Ramos (cell line): ENCODE measurements around the gene BNIP3.

Experiments
- in situ Hi-C: fragments of 300-500 bp; cut with MboI; formaldehyde crosslinking; loops from one replicate; pipeline ENCODE4 v1.14.3; 2022; ENCODE audit warnings: low sequenced_read_pairs; ENCODE audit not compliant: unreplicated experiment

Gene BNIP3

GRCh38 chr10:131981429-131982184, at the start of gene BNIP3:
TSS of gene BNIP3 (minus strand) at chr10:131981923. CDS start at chr10:131981806, 117 bp downstream.
- in situ Hi-C loops = no loop called here

GRCh38 chr10:132030898-132031463, 49.3 kb upstream of the BNIP3 start:
- in situ Hi-C loops = no loop called here

- in situ Hi-C loops = no loop called here
Observed at GRCh38 chr10:132028706-132029105, 47.0 kb upstream of the BNIP3 start.

- in situ Hi-C loops = no loop called here
Observed at GRCh38 chr10:132027423-132027983, 45.8 kb upstream of the BNIP3 start.

GRCh38 chr10:132023092-132023811, 41.5 kb upstream of the BNIP3 start:
- in situ Hi-C loops = no loop called here

GRCh38 chr10:132022241-132022640, 40.5 kb upstream of the BNIP3 start:
- in situ Hi-C loops = no loop called here

- in situ Hi-C loops = no loop called here
Observed at GRCh38 chr10:132021504-132022143, 39.9 kb upstream of the BNIP3 start.

GRCh38 chr10:132021046-132021445, 39.3 kb upstream of the BNIP3 start:
- in situ Hi-C loops = no loop called here

GRCh38 chr10:132020456-132020855, 38.7 kb upstream of the BNIP3 start:
- in situ Hi-C loops = no loop called here

GRCh38 chr10:132019366-132019765, 37.6 kb upstream of the BNIP3 start:
- in situ Hi-C loops = no loop called here

GRCh38 chr10:132018446-132018845, 36.7 kb upstream of the BNIP3 start:
- in situ Hi-C loops = no loop called here

- in situ Hi-C loops = no loop called here
Observed at GRCh38 chr10:132016514-132016913, 34.8 kb upstream of the BNIP3 start.

GRCh38 chr10:132011445-132011844, 29.7 kb upstream of the BNIP3 start:
- in situ Hi-C loops = no loop called here

GRCh38 chr10:132011024-132011423, 29.3 kb upstream of the BNIP3 start:
- in situ Hi-C loops = no loop called here

GRCh38 chr10:132010483-132010882, 28.8 kb upstream of the BNIP3 start:
- in situ Hi-C loops = no loop called here

GRCh38 chr10:132009575-132009974, 27.9 kb upstream of the BNIP3 start:
- in situ Hi-C loops = no loop called here

- in situ Hi-C loops = no loop called here
Observed at GRCh38 chr10:132007681-132008080, 26.0 kb upstream of the BNIP3 start.

- in situ Hi-C loops = no loop called here
Observed at GRCh38 chr10:132006966-132007365, 25.2 kb upstream of the BNIP3 start.

GRCh38 chr10:132005147-132005546, 23.4 kb upstream of the BNIP3 start:
- in situ Hi-C loops = no loop called here

- in situ Hi-C loops = no loop called here
Observed at GRCh38 chr10:132004052-132004451, 22.3 kb upstream of the BNIP3 start.
